Breast epithelium (tissue), 4 donors: ENCODE data around the gene NPAS4. TPM values are rescaled to one million over a fixed set of nuclear protein-coding genes. Genes with fewer than 3 reads are reported as not detected.

Source experiments
- DNase-seq, 2 donors: peaks; one replicate each; pipeline ENCODE4 v3.0.0-alpha.2; 2019; ENCODE audit warnings: low spot score in 2 of 2
- H3K27ac ChIP-seq, 2 donors: fragments of 200-600 bp; sonication (generic) in 1 of 2; one replicate each; pipeline ENCODE4 v1.5.1; 2016 to 2019; ENCODE audit warnings: mild to moderate bottlenecking in 1 of 2
- H3K27me3 ChIP-seq, 2 donors: fragments of 200-600 bp; sonication (generic) in 1 of 2; one replicate each; pipeline versions ENCODE4 v1.5.1 to v1.6.0; 2017 to 2019; ENCODE audit warnings: control low read depth in 1 of 2, mild to moderate bottlenecking in 1 of 2
- H3K36me3 ChIP-seq: fragments of 200-600 bp; one replicate; pipeline ENCODE4 v1.5.1; 2019
- H3K4me1 ChIP-seq, 2 donors: fragments of 200-600 bp; sonication (generic); one replicate each; pipeline ENCODE4 v1.5.1; 2016 to 2019; ENCODE audit warnings: control low read depth in 1 of 2
- H3K4me3 ChIP-seq, 3 donors: fragments of 200-600 bp; sonication (generic); 1 replicate in 2 of 3; 2 replicates in 1 of 3; pipeline ENCODE4 v1.5.1; 2016 to 2019; ENCODE audit warnings: mild to moderate bottlenecking in 3 of 3, moderate library complexity in 2 of 3
- H3K9me3 ChIP-seq, 2 donors: fragments of 200-600 bp; sonication (generic) in 1 of 2; one replicate each; pipeline ENCODE4 v1.5.1; 2016 to 2019; ENCODE audit warnings: control low read depth in 1 of 2
- POLR2A ChIP-seq: fragments of 450-650 bp; IDR thresholded peaks from one replicate; pipeline ENCODE4 v1.6.1; 2016; ENCODE audit warnings: antibody characterized with exemption, mild to moderate bottlenecking, moderate library complexity
- POLR2AphosphoS5 ChIP-seq, 3 donors: sonication (generic); formaldehyde crosslinking; IDR thresholded peaks; one replicate each; pipeline ENCODE4 v1.6.1; 2017; ENCODE audit warnings: antibody characterized with exemption in 3 of 3
- intact Hi-C: fragments of 100-400 bp; cut with DNase I; formaldehyde crosslinking; loops from one replicate; pipeline ENCODE4 v1.15.1; 2023; ENCODE audit warnings: low total_unique reads
- total RNA-seq, 3 donors: library from RNA; depleted of rRNA; stranded (reverse); fragments of >200 nt; gene quantifications; one replicate each; pipeline ENCODE4 v1.1.0, GENCODE V29; 2016
- TF ChIP-seq, protein P1 (sequence below), 3 donors: fragments of 450-650 bp; IDR thresholded peaks; one replicate each; pipeline ENCODE4 v1.5.1; 2016 to 2017; ENCODE audit warnings: antibody characterized with exemption in 3 of 3, mild to moderate bottlenecking in 3 of 3, moderate library complexity in 3 of 3

The NPAS4 gene
- total RNA-seq, 3 donors from 2014 or later = not detected

GRCh38 chr11:66413167-66413566, 7.7 kb upstream of the NPAS4 start:
- no peak overlapping the region for H3K4me3 ChIP-seq
- peaks cover 0 to 21% of the 10 kb centered on the region in 2 donors for H3K27me3 ChIP-seq
- no peaks in the 10 kb centered on the region for H3K9me3 ChIP-seq
- intact Hi-C loops = no loop called here
- H3K27ac ChIP-seq = no peak overlapping the region
- no peaks in the 10 kb centered on the region for H3K36me3 ChIP-seq
- no peaks in the 10 kb centered on the region for H3K4me1 ChIP-seq
- no peak for DNase-seq
- TF ChIP-seq POLR2AphosphoS5 (IDR thresholded peaks at IDR 0.05) (no peak), POLR2A (no peak)
- TF ChIP-seq, protein P1, sequence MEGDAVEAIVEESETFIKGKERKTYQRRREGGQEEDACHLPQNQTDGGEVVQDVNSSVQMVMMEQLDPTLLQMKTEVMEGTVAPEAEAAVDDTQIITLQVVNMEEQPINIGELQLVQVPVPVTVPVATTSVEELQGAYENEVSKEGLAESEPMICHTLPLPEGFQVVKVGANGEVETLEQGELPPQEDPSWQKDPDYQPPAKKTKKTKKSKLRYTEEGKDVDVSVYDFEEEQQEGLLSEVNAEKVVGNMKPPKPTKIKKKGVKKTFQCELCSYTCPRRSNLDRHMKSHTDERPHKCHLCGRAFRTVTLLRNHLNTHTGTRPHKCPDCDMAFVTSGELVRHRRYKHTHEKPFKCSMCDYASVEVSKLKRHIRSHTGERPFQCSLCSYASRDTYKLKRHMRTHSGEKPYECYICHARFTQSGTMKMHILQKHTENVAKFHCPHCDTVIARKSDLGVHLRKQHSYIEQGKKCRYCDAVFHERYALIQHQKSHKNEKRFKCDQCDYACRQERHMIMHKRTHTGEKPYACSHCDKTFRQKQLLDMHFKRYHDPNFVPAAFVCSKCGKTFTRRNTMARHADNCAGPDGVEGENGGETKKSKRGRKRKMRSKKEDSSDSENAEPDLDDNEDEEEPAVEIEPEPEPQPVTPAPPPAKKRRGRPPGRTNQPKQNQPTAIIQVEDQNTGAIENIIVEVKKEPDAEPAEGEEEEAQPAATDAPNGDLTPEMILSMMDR (IDR thresholded peaks at IDR 0.05) = no peak

GRCh38 chr11:66414120-66414934, 6.5 kb upstream of the NPAS4 start:
- Histone ChIP-seq H3K4me3 (no peak overlapping the region), H3K9me3 (no peaks in the 10 kb centered on the region), H3K27ac (no peak overlapping the region), H3K4me1 (no peaks in the 10 kb centered on the region), H3K36me3 (no peaks in the 10 kb centered on the region), H3K27me3 (peaks cover 3 to 23% of the 10 kb centered on the region in 2 donors)
- no peak for TF ChIP-seq POLR2A
- TF ChIP-seq POLR2AphosphoS5 (IDR thresholded peaks at IDR 0.05) = no peak
- DNase-seq = no peak
- intact Hi-C loops = no loop called here

- Histone ChIP-seq H3K9me3 (no peaks in the 10 kb centered on the region), H3K27me3 (peaks cover 7 to 23% of the 10 kb centered on the region in 2 donors), H3K27ac (no peak overlapping the region), H3K4me3 (no peak overlapping the region), H3K36me3 (no peaks in the 10 kb centered on the region), H3K4me1 (no peaks in the 10 kb centered on the region)
- no peak for TF ChIP-seq POLR2A
- TF ChIP-seq, protein P1 (IDR thresholded peaks at IDR 0.05) = no peak
- TF ChIP-seq POLR2AphosphoS5 (IDR thresholded peaks at IDR 0.05) = no peak
- no peak for DNase-seq
- intact Hi-C loops = no loop called here
These were observed 5.4 kb upstream of the NPAS4 start for GRCh38 chr11:66415423-66415822.

- no peak for DNase-seq
These were observed 3.8 kb upstream of the NPAS4 start for GRCh38 chr11:66417000-66417399.

DNA sequence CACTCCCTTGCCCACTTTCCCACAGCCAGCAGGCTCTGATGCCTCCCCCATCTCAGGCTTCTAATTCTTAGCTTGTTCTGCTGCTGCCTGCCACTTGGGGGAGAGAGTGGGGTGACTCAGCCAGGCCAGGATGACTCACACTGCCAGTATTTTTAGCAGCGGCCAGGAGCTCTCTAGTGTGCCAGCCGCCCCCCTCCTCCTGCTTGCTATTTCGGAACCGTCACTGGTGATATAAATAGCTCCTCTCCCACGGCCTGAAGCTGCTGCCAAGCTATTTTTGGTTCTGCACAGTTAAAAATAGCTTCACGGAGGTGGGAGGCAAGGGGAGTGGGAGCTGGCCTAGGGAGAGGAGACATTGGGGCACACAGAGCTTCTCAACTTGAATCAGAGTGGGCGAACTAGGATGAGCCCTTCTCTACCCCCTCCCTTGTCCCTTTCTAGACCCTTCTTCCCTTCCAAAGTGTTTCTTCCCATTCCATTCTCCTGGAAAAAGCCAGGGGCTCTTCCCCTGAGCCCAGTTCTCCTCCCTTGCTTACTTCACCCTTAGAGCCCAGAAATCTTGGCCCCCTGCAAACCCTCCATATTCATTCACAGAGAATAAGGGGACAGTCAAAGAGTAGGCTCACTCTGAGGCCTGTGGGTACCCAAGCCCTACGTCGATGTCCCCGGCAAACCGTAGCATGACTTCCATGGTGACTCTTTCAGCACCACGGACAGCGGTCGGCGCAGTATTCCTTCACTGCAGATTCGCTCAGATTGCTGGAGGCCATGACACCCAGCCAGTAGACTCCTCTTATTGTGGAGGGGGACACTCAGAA, 2.5 kb upstream of the NPAS4 start:
- Histone ChIP-seq H3K36me3 (no peaks in the 10 kb centered on the region), H3K27ac (no peak overlapping the region), H3K27me3 (peaks cover 7 to 23% of the 10 kb centered on the region in 2 donors), H3K4me1 (no peaks in the 10 kb centered on the region), H3K9me3 (no peaks in the 10 kb centered on the region), H3K4me3 (no peak overlapping the region)
- TF ChIP-seq, protein P1 (IDR thresholded peaks at IDR 0.05) = no peak
- TF ChIP-seq POLR2AphosphoS5 (IDR thresholded peaks at IDR 0.05) (no peak), POLR2A (no peak)
- peak in 1 of 2 donors; percentile 60 for DNase-seq
- intact Hi-C loops = no loop called here

More at GRCh38 chr11:66417000-66417399, 3.8 kb upstream of the NPAS4 start:
- no peak overlapping the region for H3K27ac ChIP-seq
- no peaks in the 10 kb centered on the region for H3K9me3 ChIP-seq
- intact Hi-C loops = no loop called here
- H3K4me1 ChIP-seq = no peaks in the 10 kb centered on the region
- no peak overlapping the region for H3K4me3 ChIP-seq
- TF ChIP-seq POLR2A (no peak), POLR2AphosphoS5 (IDR thresholded peaks at IDR 0.05) (no peak)
- TF ChIP-seq, protein P1 (IDR thresholded peaks at IDR 0.05) = no peak
- H3K27me3 ChIP-seq = peaks cover 7 to 23% of the 10 kb centered on the region in 2 donors
- H3K36me3 ChIP-seq = no peaks in the 10 kb centered on the region
